T-helper 9 cell (primary cell): ENCODE measurements around the gene SAFB.

Experiments
- DNase-seq: peaks from one replicate; pipeline ENCODE4 v3.0.0-alpha.2; 2020
- total RNA-seq, 2 donors: gene quantifications; one replicate each; lab custom pipeline; 2026; lab: John Stamatoyannopoulos, UW

Gene SAFB
- total RNA-seq: 139 to 146 reads per million in 2 donors

GRCh38 chr19:5622465-5623396 lies at the start of gene SAFB, which contains the start of gene SAFB2:
SAFB (plus strand) TSS chr19:5623083; CDS start chr19:5623206, 123 bp downstream.
SAFB2 (minus strand) TSS chr19:5622776; CDS start chr19:5622715, 61 bp downstream.
- peak; percentile 97 for DNase-seq

- no peak for DNase-seq
Measured at GRCh38 chr19:5575590-5575989, 47.3 kb upstream of the SAFB start.

- DNase-seq: peak; percentile 77
Measured at GRCh38 chr19:5578097-5578846, 44.6 kb upstream of the SAFB start.

GRCh38 chr19:5579286-5579685 lies 43.6 kb upstream of the SAFB start:
- DNase-seq: no peak

GRCh38 chr19:5579697-5580096 lies 43.2 kb upstream of the SAFB start:
- DNase-seq: no peak

GRCh38 chr19:5580161-5580571 lies 42.7 kb upstream of the SAFB start:
- no peak for DNase-seq

GRCh38 chr19:5585461-5586299 lies 37.2 kb upstream of the SAFB start:
- peak; percentile 41 for DNase-seq

- DNase-seq: no peak
Measured at GRCh38 chr19:5586300-5587070, 36.4 kb upstream of the SAFB start.

- no peak for DNase-seq
Measured at GRCh38 chr19:5587071-5587455, 35.8 kb upstream of the SAFB start.

- DNase-seq: no peak
Measured at GRCh38 chr19:5587661-5588060, 35.2 kb upstream of the SAFB start.

GRCh38 chr19:5588441-5588840 lies 34.4 kb upstream of the SAFB start:
- no peak for DNase-seq

GRCh38 chr19:5588906-5589676 lies 33.8 kb upstream of the SAFB start:
- DNase-seq: no peak

- DNase-seq: no peak
Measured at GRCh38 chr19:5590151-5590864, 32.6 kb upstream of the SAFB start.

GRCh38 chr19:5590865-5591154 lies 32.1 kb upstream of the SAFB start:
- no peak for DNase-seq

GRCh38 chr19:5591476-5591875 lies 31.4 kb upstream of the SAFB start:
- no peak for DNase-seq

- DNase-seq: no peak
Measured at GRCh38 chr19:5592531-5593342, 30.1 kb upstream of the SAFB start.

- no peak for DNase-seq
Measured at GRCh38 chr19:5593343-5594255, 29.3 kb upstream of the SAFB start.

- no peak for DNase-seq
Measured at GRCh38 chr19:5594521-5594950, 28.3 kb upstream of the SAFB start.

GRCh38 chr19:5595129-5595528 lies 27.8 kb upstream of the SAFB start:
- no peak for DNase-seq
